ENCODE measurements around the gene SNX8. TPM values are rescaled to one million over a fixed set of nuclear protein-coding genes. Genes with fewer than 3 reads are reported as not detected.

Gene SNX8
- polyA plus RNA-seq (2013, experiment 1 of 4), result 43.7 TPM
- 46.1 TPM for polyA plus RNA-seq (2013, experiment 2 of 4)
- 21.1 TPM for polyA plus RNA-seq (2013, experiment 3 of 4)
- polyA plus RNA-seq (2013, experiment 4 of 4), result 26.1 TPM

- WGBS, 2 experiments, result 3% methylated on average over 78 of the region's 78 CpGs
- Histone ChIP-seq H3K36me3 (ENCODE audit: control insufficient read depth, insufficient read depth, low read length) (no peaks in the 10 kb centered on the region), H3K27me3 (ENCODE audit: control insufficient read depth, insufficient read depth, low read length, poor library complexity, severe bottlenecking) (no peaks in the 10 kb centered on the region), H3K9me3 (ENCODE audit: control insufficient read depth, low read length) (no peaks in the 10 kb centered on the region), H3K4me3 (ENCODE audit: insufficient read depth, low read depth, low read length) (peak within 1 kb of the TSS; percentile 73), H3K4me1 (ENCODE audit: control insufficient read depth, insufficient read depth, low read length) (peaks cover 13% of the 10 kb centered on the region), H3K27ac (ENCODE audit: insufficient read depth, low read depth, low read length, poor library complexity, severe bottlenecking) (no peak within 1 kb of the TSS)
These were observed at the start of gene SNX8 for GRCh38 chr7:2314209-2314955. SNX8 (minus strand) TSS chr7:2314441; CDS start chr7:2314421, 20 bp downstream.

GRCh38 chr7:2362385-2363088 lies 48.3 kb upstream of the SNX8 start:
- H3K36me3 ChIP-seq (ENCODE audit: control insufficient read depth, insufficient read depth, low read length), result peaks cover 47% of the 10 kb centered on the region
- no peaks in the 10 kb centered on the region for H3K9me3 ChIP-seq (ENCODE audit: control insufficient read depth, low read length)
- WGBS, 2 experiments, result 96% methylated on average over 27 of the region's 27 CpGs
- no peaks in the 10 kb centered on the region for H3K4me1 ChIP-seq (ENCODE audit: control insufficient read depth, insufficient read depth, low read length)
- H3K27me3 ChIP-seq (ENCODE audit: control insufficient read depth, insufficient read depth, low read length, poor library complexity, severe bottlenecking), result no peaks in the 10 kb centered on the region
- H3K27ac ChIP-seq (ENCODE audit: insufficient read depth, low read depth, low read length, poor library complexity, severe bottlenecking), result no peak overlapping the region
- no peak overlapping the region for H3K4me3 ChIP-seq (ENCODE audit: insufficient read depth, low read depth, low read length)

- H3K36me3 ChIP-seq (ENCODE audit: control insufficient read depth, insufficient read depth, low read length), result peaks cover 33% of the 10 kb centered on the region
- WGBS, 2 experiments, result 95 to 98% methylated on average over 6 of the region's 6 CpGs
- no peaks in the 10 kb centered on the region for H3K27me3 ChIP-seq (ENCODE audit: control insufficient read depth, insufficient read depth, low read length, poor library complexity, severe bottlenecking)
- H3K4me3 ChIP-seq (ENCODE audit: insufficient read depth, low read depth, low read length), result no peak overlapping the region
- H3K9me3 ChIP-seq (ENCODE audit: control insufficient read depth, low read length), result no peaks in the 10 kb centered on the region
- H3K27ac ChIP-seq (ENCODE audit: insufficient read depth, low read depth, low read length, poor library complexity, severe bottlenecking), result no peak overlapping the region
- H3K4me1 ChIP-seq (ENCODE audit: control insufficient read depth, insufficient read depth, low read length), result peaks cover 6% of the 10 kb centered on the region
These were observed 46.6 kb upstream of the SNX8 start for GRCh38 chr7:2360796-2361195.

- no peak overlapping the region for H3K4me3 ChIP-seq (ENCODE audit: insufficient read depth, low read depth, low read length)
- peaks cover 6% of the 10 kb centered on the region for H3K4me1 ChIP-seq (ENCODE audit: control insufficient read depth, insufficient read depth, low read length)
- H3K27me3 ChIP-seq (ENCODE audit: control insufficient read depth, insufficient read depth, low read length, poor library complexity, severe bottlenecking), result no peaks in the 10 kb centered on the region
- 93 to 95% methylated on average over 11 of the region's 11 CpGs for WGBS, 2 experiments
- H3K36me3 ChIP-seq (ENCODE audit: control insufficient read depth, insufficient read depth, low read length), result peaks cover 22% of the 10 kb centered on the region
- no peak overlapping the region for H3K27ac ChIP-seq (ENCODE audit: insufficient read depth, low read depth, low read length, poor library complexity, severe bottlenecking)
- H3K9me3 ChIP-seq (ENCODE audit: control insufficient read depth, low read length), result no peaks in the 10 kb centered on the region
These were observed 45.4 kb upstream of the SNX8 start for GRCh38 chr7:2359610-2360009.

- H3K4me1 ChIP-seq (ENCODE audit: control insufficient read depth, insufficient read depth, low read length), result peaks cover 6% of the 10 kb centered on the region
- no peaks in the 10 kb centered on the region for H3K9me3 ChIP-seq (ENCODE audit: control insufficient read depth, low read length)
- WGBS, 2 experiments, result 93% methylated on average over 8 of the region's 8 CpGs
- H3K27ac ChIP-seq (ENCODE audit: insufficient read depth, low read depth, low read length, poor library complexity, severe bottlenecking), result no peak overlapping the region
- H3K36me3 ChIP-seq (ENCODE audit: control insufficient read depth, insufficient read depth, low read length), result peaks cover 18% of the 10 kb centered on the region
- H3K27me3 ChIP-seq (ENCODE audit: control insufficient read depth, insufficient read depth, low read length, poor library complexity, severe bottlenecking), result no peaks in the 10 kb centered on the region
- no peak overlapping the region for H3K4me3 ChIP-seq (ENCODE audit: insufficient read depth, low read depth, low read length)
These were observed 44.8 kb upstream of the SNX8 start for GRCh38 chr7:2358968-2359527.

GRCh38 chr7:2357571-2357970 lies 43.3 kb upstream of the SNX8 start:
- H3K9me3 ChIP-seq (ENCODE audit: control insufficient read depth, low read length), result no peaks in the 10 kb centered on the region
- 94 to 96% methylated on average over 6 of the region's 6 CpGs for WGBS, 2 experiments
- peaks cover 6% of the 10 kb centered on the region for H3K4me1 ChIP-seq (ENCODE audit: control insufficient read depth, insufficient read depth, low read length)
- H3K36me3 ChIP-seq (ENCODE audit: control insufficient read depth, insufficient read depth, low read length), result peaks cover 6% of the 10 kb centered on the region
- no peaks in the 10 kb centered on the region for H3K27me3 ChIP-seq (ENCODE audit: control insufficient read depth, insufficient read depth, low read length, poor library complexity, severe bottlenecking)
- H3K4me3 ChIP-seq (ENCODE audit: insufficient read depth, low read depth, low read length), result no peak overlapping the region
- H3K27ac ChIP-seq (ENCODE audit: insufficient read depth, low read depth, low read length, poor library complexity, severe bottlenecking), result no peak overlapping the region

GRCh38 chr7:2357165-2357564 lies 42.9 kb upstream of the SNX8 start:
- Histone ChIP-seq H3K4me3 (ENCODE audit: insufficient read depth, low read depth, low read length) (no peak overlapping the region), H3K27ac (ENCODE audit: insufficient read depth, low read depth, low read length, poor library complexity, severe bottlenecking) (no peak overlapping the region), H3K27me3 (ENCODE audit: control insufficient read depth, insufficient read depth, low read length, poor library complexity, severe bottlenecking) (no peaks in the 10 kb centered on the region), H3K9me3 (ENCODE audit: control insufficient read depth, low read length) (no peaks in the 10 kb centered on the region), H3K36me3 (ENCODE audit: control insufficient read depth, insufficient read depth, low read length) (peaks cover 2% of the 10 kb centered on the region), H3K4me1 (ENCODE audit: control insufficient read depth, insufficient read depth, low read length) (peaks cover 6% of the 10 kb centered on the region)
- 92 to 96% methylated on average over 8 of the region's 8 CpGs for WGBS, 2 experiments

GRCh38 chr7:2355705-2356008 lies 41.4 kb upstream of the SNX8 start:
- WGBS, 2 experiments, result 8 to 9% methylated on average over 9 of the region's 9 CpGs
- H3K27ac ChIP-seq (ENCODE audit: insufficient read depth, low read depth, low read length, poor library complexity, severe bottlenecking), result no peak overlapping the region
- H3K36me3 ChIP-seq (ENCODE audit: control insufficient read depth, insufficient read depth, low read length), result no peaks in the 10 kb centered on the region
- H3K4me1 ChIP-seq (ENCODE audit: control insufficient read depth, insufficient read depth, low read length), result peaks cover 6% of the 10 kb centered on the region
- no peaks in the 10 kb centered on the region for H3K9me3 ChIP-seq (ENCODE audit: control insufficient read depth, low read length)
- H3K27me3 ChIP-seq (ENCODE audit: control insufficient read depth, insufficient read depth, low read length, poor library complexity, severe bottlenecking), result no peaks in the 10 kb centered on the region
- peak overlapping the region; percentile 94 for H3K4me3 ChIP-seq (ENCODE audit: insufficient read depth, low read depth, low read length)

GRCh38 chr7:2354939-2355704 lies 40.9 kb upstream of the SNX8 start:
- 0 to 1% methylated on average over 92 of the region's 92 CpGs for WGBS, 2 experiments
- Histone ChIP-seq H3K4me3 (ENCODE audit: insufficient read depth, low read depth, low read length) (peak overlapping the region; percentile 94), H3K27ac (ENCODE audit: insufficient read depth, low read depth, low read length, poor library complexity, severe bottlenecking) (no peak overlapping the region), H3K27me3 (ENCODE audit: control insufficient read depth, insufficient read depth, low read length, poor library complexity, severe bottlenecking) (no peaks in the 10 kb centered on the region), H3K9me3 (ENCODE audit: control insufficient read depth, low read length) (no peaks in the 10 kb centered on the region), H3K4me1 (ENCODE audit: control insufficient read depth, insufficient read depth, low read length) (peaks cover 6% of the 10 kb centered on the region), H3K36me3 (ENCODE audit: control insufficient read depth, insufficient read depth, low read length) (no peaks in the 10 kb centered on the region)
